ENCODE results near the gene TPRKB. TPM values are rescaled to one million over a fixed set of nuclear protein-coding genes. Genes with fewer than 3 reads are reported as not detected.

Gene TPRKB
- total RNA-seq, 2 donors from 2014 or later = 25.8 to 37.5 TPM

Other genes starting within 250 kb of the TPRKB start
- gene NAT8, start 94.9 kb downstream of the TPRKB start, total RNA-seq = not detected
- gene DUSP11, start 42.8 kb upstream of the TPRKB start, total RNA-seq = 10 to 100 TPM; 36.7 to 41.0 TPM
- under 1 TPM in 1 of 2 donors, not detected in 1; 0.08 TPM for gene C2orf78, start 46.8 kb upstream of the TPRKB start, total RNA-seq
- gene STAMBP, start 91.6 kb upstream of the TPRKB start, total RNA-seq = 100 to 1,000 TPM in 1 of 2 donors, 10 to 100 TPM in 1; 59.5 to 152 TPM
- not detected for gene ACTG2, start 155.7 kb upstream of the TPRKB start, total RNA-seq
- gene DGUOK, start 189.5 kb upstream of the TPRKB start, total RNA-seq = 10 to 100 TPM; 66.7 to 87.8 TPM
- gene TET3, start 247.6 kb upstream of the TPRKB start, total RNA-seq = 10 to 100 TPM; 15.1 to 42.6 TPM